GM13977 (cell line): ENCODE data around the gene GMPR.

Experiments
- DNase-seq: peaks from one replicate; pipeline ENCODE4 v3.0.0; 2012; ENCODE audit warnings: low spot score
- in situ Hi-C: fragments of 300-500 bp; cut with MboI; formaldehyde crosslinking; loops from one replicate; pipeline ENCODE4 v1.12.0; 2022; ENCODE audit warnings: low sequenced_read_pairs, low pct_unique_long_range_greater_than_20kb, mixed read lengths, inconsistent platforms; ENCODE audit not compliant: unreplicated experiment
- TF ChIP-seq, protein P1 (sequence below): IDR thresholded peaks from 2 replicates; pipeline ENCODE4 v1.5.1; 2012; ENCODE audit warnings: mild to moderate bottlenecking, control low read depth; ENCODE audit not compliant: insufficient read depth; ENCODE audit errors: extremely low read depth, missing control alignments

The GMPR gene

DNA sequence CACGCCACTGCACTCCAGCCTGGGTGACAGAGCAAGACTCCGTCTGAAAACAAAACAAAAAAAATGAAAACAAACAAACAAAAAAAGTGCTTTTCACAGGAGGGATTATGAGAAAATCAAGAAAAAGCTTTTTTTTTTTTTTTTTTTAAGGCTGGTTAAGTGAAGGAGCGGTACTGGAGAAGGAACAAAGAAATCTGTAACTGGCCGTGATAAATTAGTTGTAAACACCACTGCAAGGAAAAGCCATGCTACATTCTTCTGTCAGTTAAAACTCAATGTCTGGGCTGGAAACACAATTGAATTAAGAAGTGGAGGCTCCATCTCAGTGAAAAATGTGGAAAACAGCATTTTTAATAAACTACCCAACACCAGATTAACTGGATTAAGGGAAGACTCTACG is 6.3 kb upstream of the GMPR start:
- in situ Hi-C loops, result no loop called here
- DNase-seq, result no peak
- TF ChIP-seq, protein P1, sequence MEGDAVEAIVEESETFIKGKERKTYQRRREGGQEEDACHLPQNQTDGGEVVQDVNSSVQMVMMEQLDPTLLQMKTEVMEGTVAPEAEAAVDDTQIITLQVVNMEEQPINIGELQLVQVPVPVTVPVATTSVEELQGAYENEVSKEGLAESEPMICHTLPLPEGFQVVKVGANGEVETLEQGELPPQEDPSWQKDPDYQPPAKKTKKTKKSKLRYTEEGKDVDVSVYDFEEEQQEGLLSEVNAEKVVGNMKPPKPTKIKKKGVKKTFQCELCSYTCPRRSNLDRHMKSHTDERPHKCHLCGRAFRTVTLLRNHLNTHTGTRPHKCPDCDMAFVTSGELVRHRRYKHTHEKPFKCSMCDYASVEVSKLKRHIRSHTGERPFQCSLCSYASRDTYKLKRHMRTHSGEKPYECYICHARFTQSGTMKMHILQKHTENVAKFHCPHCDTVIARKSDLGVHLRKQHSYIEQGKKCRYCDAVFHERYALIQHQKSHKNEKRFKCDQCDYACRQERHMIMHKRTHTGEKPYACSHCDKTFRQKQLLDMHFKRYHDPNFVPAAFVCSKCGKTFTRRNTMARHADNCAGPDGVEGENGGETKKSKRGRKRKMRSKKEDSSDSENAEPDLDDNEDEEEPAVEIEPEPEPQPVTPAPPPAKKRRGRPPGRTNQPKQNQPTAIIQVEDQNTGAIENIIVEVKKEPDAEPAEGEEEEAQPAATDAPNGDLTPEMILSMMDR, result no peak

DNA sequence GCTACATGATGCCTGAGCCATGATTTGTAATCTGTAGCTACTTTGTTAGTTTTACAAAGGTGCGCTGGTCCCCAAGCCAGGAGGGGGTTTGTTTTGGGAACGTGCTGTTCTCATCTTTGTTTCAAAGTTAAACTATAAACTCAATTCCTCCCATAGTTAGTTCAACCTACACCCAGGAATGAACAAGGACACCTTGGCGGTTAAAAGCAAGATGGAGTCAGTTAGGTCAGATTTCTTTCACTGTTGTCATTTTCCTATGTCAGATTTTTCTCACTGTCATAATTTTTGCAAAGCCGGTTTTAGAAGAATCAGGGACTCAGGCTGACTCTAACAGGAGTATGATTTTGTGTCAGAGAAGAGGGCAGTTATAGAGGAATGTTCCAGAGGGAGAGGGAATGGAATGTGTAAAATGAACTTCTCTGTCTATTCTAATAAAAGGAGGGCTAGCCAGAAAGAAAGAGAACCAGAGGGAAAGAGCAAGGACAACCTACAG is 2.3 kb upstream of the GMPR start:
- in situ Hi-C loops, result no loop called here
- TF ChIP-seq, protein P1, result no peak
- DNase-seq, result no peak

DNA sequence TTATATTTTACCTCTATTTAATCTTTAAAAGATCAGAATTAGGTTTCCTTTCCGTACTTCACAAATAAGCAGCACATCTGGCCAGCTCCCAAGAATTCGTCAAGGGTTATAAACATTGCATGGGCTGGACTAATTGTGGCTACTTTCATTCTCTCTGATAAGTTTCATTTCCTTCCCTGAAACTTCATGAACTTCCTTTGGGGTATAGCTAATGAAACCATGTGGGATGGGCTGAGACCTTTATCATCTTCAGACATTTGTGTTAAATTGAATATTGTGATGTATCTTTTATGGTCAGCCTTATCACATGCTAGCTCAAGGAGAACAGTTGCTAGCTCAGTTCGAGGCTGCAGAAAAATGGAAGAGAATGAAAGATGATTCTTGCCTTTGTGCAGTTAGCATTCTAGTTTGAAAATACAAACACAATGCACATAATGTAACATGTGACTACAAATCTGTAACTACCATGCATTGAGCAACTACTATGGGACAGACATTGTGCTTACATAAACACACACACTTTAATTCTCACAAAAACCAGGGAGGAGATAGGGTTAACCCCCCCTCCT is 1.7 kb upstream of the GMPR start:
- in situ Hi-C loops, result no loop called here
- TF ChIP-seq, protein P1, result no peak
- DNase-seq, result peak; percentile 42

DNA sequence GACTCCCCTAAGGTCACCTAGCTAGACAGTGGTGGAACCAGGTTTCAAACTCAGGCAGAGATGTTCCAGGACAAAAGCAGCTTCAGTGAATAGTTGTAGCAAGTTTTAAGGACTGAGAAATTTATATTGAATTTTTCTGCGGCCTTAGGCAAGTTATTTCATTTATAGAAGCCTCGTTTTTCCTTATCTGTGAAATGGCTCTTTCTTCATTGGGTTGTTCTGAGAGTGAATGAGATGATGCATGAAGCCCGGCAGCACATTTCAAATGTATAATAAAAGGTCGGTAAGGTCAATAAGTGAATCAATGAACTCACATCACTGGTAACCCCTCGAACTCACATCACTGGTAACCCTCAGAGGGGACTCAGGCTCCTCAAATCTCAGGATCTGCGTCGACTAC is 1.1 kb upstream of the GMPR start:
- in situ Hi-C loops, result no loop called here
- TF ChIP-seq, protein P1, result no peak
- no peak for DNase-seq

DNA sequence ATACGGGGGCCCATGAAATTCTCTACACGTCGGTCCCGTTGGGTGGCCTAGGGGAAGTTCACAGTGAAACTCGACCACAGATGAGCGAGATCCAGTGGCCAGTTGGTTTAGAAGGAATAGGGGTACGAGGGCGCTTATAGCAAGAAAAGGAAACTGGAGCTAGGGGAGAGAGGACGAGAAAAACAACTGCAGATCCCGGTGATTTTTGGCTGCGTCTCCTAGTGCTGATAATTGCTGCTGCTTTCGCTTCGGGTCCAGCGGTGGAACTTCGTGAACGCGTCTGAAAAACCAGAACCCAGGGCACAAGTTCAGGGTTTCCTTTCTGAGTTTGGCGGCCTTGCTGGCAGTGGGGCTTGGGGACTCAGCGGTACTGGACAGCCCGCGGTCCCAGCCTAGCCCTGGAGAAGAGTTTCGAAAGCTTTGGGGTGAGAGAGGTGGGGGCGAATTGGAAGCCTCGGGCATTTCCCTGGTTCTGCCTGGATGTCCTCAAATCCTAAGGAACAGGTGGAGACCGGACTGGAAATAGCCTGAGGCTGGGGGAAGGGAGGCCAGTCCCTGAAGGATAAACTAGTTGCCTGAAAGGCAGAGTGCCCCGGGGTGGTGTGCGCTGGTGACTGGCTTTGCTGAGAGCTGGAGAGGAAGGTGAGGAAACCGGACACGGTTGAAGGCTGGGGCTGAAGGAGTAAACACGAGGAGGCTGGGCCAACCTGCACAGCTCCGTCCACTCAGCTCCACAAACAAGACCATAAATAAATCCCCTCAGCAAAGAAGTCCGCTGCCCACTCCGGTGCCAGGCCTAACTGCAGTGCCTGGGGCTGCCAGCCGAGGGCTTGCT is 793 bp downstream of the GMPR start:
- TF ChIP-seq, protein P1, result no peak
- DNase-seq, result peak; percentile 43
- in situ Hi-C loops, result no loop called here

DNA sequence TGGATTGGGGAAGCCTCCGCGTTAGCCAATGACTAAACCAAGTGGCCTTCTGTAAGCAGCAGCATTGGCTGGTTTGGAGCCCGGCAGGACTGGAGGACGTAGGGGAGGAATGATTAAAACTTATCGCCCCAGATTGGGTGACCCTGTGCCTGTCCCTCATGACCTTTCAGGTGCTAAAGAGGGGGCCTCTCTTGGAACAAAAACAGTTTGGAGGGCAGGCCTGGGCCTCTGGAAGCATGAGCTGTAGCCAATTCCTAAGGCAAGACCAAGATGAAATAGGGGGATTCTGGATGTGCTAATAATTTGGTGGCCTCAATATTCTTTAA is 1.4 kb downstream of the GMPR start:
- no peak for DNase-seq
- in situ Hi-C loops, result no loop called here
- TF ChIP-seq, protein P1, result no peak
